MM.1S (cell line): Measurements from ENCODE around the gene EIPR1.

Experiments
- EZH2phosphoT487 ChIP-seq: fragments of 300-600 bp; sonication (generic); IDR thresholded peaks from 2 replicates; pipeline ENCODE4 v1.6.1; 2018; ENCODE audit warnings: antibody characterized with exemption, low read length
- TF ChIP-seq, protein P1 (sequence below): fragments of 300-600 bp; sonication (generic); IDR thresholded peaks from 2 replicates; pipeline ENCODE4 v1.5.1; 2016; ENCODE audit warnings: antibody characterized with exemption, low read length, mixed read lengths

DNA sequence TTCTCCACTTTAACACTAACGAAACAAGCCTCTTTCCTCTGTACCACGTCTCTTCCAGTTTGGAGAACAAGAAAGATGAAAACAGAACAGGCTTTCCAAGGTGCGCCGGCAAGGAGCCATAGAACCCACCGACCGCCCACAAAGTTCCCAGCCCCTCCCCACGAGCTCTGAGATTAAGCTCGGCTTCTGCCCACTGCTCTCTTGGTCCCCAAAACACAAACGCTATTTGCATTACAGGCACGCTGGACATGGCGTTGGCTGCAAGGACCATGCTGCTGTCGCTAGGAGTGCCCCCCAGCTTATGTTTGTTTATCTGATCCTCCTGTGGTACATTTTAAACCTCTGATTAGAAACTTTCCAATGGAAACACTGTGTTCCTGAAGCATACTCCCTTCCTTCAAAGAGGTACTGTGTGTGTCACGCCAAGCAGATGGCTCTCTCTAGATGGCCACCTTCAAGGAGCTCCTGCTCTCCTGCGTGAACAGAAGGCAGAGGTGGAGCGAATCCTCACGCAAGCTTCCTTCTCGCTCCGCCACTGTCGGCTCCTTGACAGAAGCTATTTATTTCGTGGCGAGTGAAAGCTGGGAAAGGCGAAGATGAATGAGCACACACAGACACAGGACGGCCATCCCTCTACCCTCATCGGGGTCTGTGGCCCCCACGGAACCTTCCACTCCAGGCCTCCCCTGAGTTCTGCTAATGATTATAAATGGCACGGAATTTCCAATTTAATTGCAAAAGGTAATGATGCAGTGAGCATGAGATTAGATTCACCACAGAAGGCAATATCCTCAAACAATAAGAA is 166.2 kb downstream of the EIPR1 start:
- TF ChIP-seq, protein P1, sequence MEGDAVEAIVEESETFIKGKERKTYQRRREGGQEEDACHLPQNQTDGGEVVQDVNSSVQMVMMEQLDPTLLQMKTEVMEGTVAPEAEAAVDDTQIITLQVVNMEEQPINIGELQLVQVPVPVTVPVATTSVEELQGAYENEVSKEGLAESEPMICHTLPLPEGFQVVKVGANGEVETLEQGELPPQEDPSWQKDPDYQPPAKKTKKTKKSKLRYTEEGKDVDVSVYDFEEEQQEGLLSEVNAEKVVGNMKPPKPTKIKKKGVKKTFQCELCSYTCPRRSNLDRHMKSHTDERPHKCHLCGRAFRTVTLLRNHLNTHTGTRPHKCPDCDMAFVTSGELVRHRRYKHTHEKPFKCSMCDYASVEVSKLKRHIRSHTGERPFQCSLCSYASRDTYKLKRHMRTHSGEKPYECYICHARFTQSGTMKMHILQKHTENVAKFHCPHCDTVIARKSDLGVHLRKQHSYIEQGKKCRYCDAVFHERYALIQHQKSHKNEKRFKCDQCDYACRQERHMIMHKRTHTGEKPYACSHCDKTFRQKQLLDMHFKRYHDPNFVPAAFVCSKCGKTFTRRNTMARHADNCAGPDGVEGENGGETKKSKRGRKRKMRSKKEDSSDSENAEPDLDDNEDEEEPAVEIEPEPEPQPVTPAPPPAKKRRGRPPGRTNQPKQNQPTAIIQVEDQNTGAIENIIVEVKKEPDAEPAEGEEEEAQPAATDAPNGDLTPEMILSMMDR, result no peak
- TF ChIP-seq EZH2phosphoT487, result no peak
